T-helper 1 cell treated with Interleukin-12 subunit alpha and Interleukin-12 subunit beta and Interleukin-4 antibody, amounts not matched to agents 30 μg/mL and 1 μg/mL, for 36 hours (primary cell): ENCODE measurements around the gene RALGPS1.

Source experiments
- H3K27ac Mint-ChIP-seq: one replicate; pipeline ENCODE4 v1.8.0; 2021; ENCODE audit warnings: mild to moderate bottlenecking, mixed read lengths
- H3K27me3 Mint-ChIP-seq: one replicate; pipeline ENCODE4 v1.8.0; 2021; ENCODE audit warnings: low read depth, mixed read lengths
- H3K36me3 Mint-ChIP-seq: one replicate; pipeline ENCODE4 v1.8.0; 2021; ENCODE audit warnings: low read depth, mixed read lengths
- H3K4me1 Mint-ChIP-seq: one replicate; pipeline ENCODE4 v1.8.0; 2021; ENCODE audit warnings: low read depth, mixed read lengths
- H3K4me3 Mint-ChIP-seq: one replicate; pipeline ENCODE4 v1.8.0; 2021; ENCODE audit warnings: mild to moderate bottlenecking, moderate library complexity, mixed read lengths
- H3K9me3 Mint-ChIP-seq: one replicate; pipeline ENCODE4 v1.8.0; 2021; ENCODE audit warnings: mixed read lengths

Gene RALGPS1

DNA sequence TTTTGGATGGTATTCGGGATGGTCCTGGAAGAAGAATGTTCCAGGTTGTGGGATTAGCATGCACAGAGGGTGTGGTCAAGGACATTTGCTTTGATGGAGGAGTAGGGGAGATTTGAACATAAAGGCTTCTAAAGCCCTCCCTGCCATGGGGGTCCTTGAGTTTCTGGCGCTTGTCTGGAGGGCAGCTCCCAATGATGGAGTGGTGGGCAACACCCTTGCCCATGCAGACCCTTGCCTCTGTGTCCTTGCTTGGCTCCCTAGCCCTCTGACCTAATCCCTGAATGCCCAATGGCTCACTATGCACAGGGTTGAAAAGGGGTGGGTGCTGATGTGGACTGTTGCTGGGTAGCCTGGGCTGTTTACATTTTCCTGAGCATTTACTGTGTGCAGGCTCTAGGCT is 66.6 kb downstream of the RALGPS1 start:
- H3K9me3 Mint-ChIP-seq = peaks cover 18% of the 10 kb centered on the region
- H3K4me1 Mint-ChIP-seq = peaks cover 36% of the 10 kb centered on the region
- H3K4me3 Mint-ChIP-seq = no peak overlapping the region
- H3K36me3 Mint-ChIP-seq = peaks cover 27% of the 10 kb centered on the region
- H3K27me3 Mint-ChIP-seq = peaks cover 12% of the 10 kb centered on the region
- no peak overlapping the region for H3K27ac Mint-ChIP-seq

DNA sequence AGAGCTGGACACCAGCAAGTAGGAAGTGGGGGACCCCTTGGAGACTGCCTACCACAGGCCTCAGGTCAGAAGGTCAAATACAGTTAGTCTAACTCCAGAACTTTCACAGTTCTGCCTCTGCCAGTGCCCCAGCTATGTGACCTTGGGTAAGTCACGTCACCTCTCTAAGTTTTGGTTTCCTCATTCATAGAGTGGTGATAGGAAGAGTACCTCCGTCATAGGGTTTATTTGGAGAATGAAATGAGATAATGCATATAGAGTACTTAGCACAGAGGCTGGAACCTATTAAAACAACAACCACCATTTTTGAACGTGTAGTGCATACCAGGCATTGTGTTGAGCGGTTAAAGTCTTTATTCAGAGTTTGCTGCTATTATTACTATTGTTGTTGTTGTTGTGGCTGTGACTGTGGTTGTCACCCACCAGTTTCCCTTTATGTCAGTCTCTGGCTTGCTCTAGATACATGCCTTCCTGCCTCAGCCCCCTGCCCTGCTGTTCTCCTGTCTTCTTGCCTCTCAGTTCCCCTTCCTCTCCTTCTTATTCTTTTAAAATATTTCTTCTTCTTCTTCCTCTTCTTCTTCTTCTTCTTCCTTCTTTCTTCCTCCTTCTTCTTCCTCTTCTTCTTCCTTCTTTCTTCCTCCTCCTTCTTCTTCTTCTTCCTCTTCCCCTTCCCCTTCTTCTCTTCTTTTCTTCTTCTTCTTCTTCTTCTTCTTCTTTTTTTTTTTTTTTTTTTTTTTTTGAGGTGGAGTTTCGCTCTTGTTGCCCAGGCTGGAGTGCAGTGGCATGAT is 67.8 kb downstream of the RALGPS1 start:
- Mint-ChIP-seq H3K27me3 (peaks cover 11% of the 10 kb centered on the region), H3K36me3 (peaks cover 31% of the 10 kb centered on the region), H3K27ac (peak overlapping the region; percentile 76), H3K9me3 (peaks cover 18% of the 10 kb centered on the region), H3K4me1 (peaks cover 48% of the 10 kb centered on the region), H3K4me3 (peak overlapping the region; percentile 18)

DNA sequence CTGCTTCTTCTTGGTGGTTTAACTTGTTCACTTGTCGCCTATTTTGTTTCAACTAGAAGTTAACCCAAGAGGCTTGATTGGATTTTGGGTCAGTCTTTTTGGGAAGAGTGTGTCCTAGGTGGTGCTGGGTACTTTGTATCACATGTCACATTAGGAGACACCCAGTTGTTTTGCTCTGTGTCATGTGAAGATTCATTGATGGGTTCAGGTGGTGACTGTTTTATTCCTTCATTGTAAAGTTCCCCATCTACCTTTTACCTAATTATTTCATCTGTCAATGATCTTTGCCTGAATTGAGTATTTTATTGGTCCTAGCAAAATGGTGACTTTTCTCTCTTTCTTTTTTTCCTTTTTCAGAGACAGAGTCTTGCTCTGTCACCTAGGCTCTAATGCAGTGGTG is 69.2 kb downstream of the RALGPS1 start:
- H3K27ac Mint-ChIP-seq = no peak overlapping the region
- peaks cover 62% of the 10 kb centered on the region for H3K4me1 Mint-ChIP-seq
- H3K36me3 Mint-ChIP-seq = peaks cover 40% of the 10 kb centered on the region
- H3K27me3 Mint-ChIP-seq = peaks cover 11% of the 10 kb centered on the region
- H3K9me3 Mint-ChIP-seq = peaks cover 18% of the 10 kb centered on the region
- no peak overlapping the region for H3K4me3 Mint-ChIP-seq

DNA sequence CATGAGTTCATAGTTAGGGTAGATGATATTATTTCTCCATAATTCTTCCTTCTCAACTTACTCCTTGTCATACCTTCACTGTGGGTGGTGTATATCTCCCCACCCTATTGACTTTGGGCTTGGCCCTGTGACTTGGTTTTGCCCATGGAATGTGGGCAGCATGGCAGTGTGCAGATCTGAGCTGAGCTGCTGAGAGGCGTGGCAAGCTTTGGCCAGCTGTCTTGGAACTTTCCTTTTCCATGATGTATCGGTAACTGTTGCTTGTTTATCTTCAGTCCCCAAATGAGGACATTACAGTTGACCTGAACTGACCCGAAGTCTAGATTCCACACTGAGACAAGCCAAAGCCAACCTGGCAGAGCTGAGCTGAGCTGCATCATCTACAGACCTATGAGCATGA is 70.4 kb downstream of the RALGPS1 start:
- Mint-ChIP-seq H3K4me3 (peak overlapping the region; percentile 17), H3K4me1 (peaks cover 66% of the 10 kb centered on the region)

GRCh38 chr9:126985870-126986498 is 71.4 kb downstream of the RALGPS1 start:
- H3K27me3 Mint-ChIP-seq = peaks cover 21% of the 10 kb centered on the region

More for the DNA sequence above, 70.4 kb downstream of the RALGPS1 start:
- Mint-ChIP-seq H3K36me3 (peaks cover 40% of the 10 kb centered on the region), H3K9me3 (peaks cover 18% of the 10 kb centered on the region), H3K27me3 (peaks cover 14% of the 10 kb centered on the region), H3K27ac (peak overlapping the region; percentile 78)

GRCh38 chr9:126986506-126986951 is 71.9 kb downstream of the RALGPS1 start:
- H3K36me3 Mint-ChIP-seq = peaks cover 44% of the 10 kb centered on the region
- peaks cover 24% of the 10 kb centered on the region for H3K27me3 Mint-ChIP-seq
- peak overlapping the region; percentile 69 for H3K4me3 Mint-ChIP-seq
- H3K27ac Mint-ChIP-seq = peak overlapping the region; percentile 90
- peaks cover 17% of the 10 kb centered on the region for H3K9me3 Mint-ChIP-seq
- H3K4me1 Mint-ChIP-seq = peaks cover 64% of the 10 kb centered on the region

More at GRCh38 chr9:126985870-126986498, 71.4 kb downstream of the RALGPS1 start:
- peaks cover 44% of the 10 kb centered on the region for H3K36me3 Mint-ChIP-seq
- peaks cover 66% of the 10 kb centered on the region for H3K4me1 Mint-ChIP-seq
- H3K4me3 Mint-ChIP-seq = peak overlapping the region; percentile 69
- peak overlapping the region; percentile 90 for H3K27ac Mint-ChIP-seq
- H3K9me3 Mint-ChIP-seq = peaks cover 17% of the 10 kb centered on the region

DNA sequence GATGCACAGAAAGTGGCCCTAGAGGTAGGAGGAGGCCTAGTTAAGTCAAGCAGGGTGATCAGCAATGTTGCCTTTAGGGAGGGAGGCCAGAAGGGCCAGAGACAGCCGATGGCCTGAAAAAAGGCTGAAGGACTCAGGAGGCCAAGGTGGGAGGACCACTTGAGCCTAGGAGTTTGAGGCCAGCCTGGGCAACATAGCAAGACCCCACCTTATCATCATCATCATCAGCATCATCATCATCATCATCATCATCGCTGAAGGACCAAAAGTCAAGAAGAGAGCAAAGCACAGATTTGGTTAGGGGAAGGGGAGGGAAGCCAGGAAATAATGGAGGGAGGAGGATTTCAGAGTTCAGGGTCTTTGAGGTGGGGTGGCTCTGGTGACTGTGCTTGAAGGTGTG is 74.3 kb downstream of the RALGPS1 start:
- H3K4me3 Mint-ChIP-seq = no peak overlapping the region
- H3K27me3 Mint-ChIP-seq = peaks cover 38% of the 10 kb centered on the region
- peaks cover 24% of the 10 kb centered on the region for H3K9me3 Mint-ChIP-seq
- H3K27ac Mint-ChIP-seq = peak overlapping the region; percentile 23
- H3K4me1 Mint-ChIP-seq = peaks cover 51% of the 10 kb centered on the region
- H3K36me3 Mint-ChIP-seq = peaks cover 36% of the 10 kb centered on the region

- Mint-ChIP-seq H3K9me3 (peaks cover 28% of the 10 kb centered on the region), H3K36me3 (peaks cover 34% of the 10 kb centered on the region), H3K4me1 (peaks cover 40% of the 10 kb centered on the region), H3K27ac (no peak overlapping the region), H3K4me3 (no peak overlapping the region), H3K27me3 (peaks cover 48% of the 10 kb centered on the region)
Measured at GRCh38 chr9:126989847-126990842, 75.6 kb downstream of the RALGPS1 start.

DNA sequence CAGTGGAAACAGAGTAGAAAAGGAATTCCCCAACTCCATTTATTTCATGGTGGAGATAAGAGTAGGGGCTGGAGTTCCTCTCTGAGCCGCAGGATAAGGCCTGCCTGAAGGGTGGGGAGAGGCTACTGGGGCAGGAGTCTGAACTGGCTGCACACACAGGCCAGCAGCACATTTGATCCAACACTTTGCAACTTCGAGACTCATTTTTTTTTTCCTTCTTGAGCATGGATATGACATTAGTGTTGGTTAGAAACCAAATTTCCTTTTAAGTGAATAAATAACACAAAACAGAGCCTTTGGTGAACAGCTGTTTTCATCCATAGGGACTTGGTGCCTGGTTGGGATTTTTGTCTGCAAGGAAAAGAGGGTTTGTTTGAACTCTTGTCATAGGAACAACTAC is 76.6 kb downstream of the RALGPS1 start:
- Mint-ChIP-seq H3K9me3 (peaks cover 30% of the 10 kb centered on the region), H3K4me3 (no peak overlapping the region), H3K27me3 (peaks cover 53% of the 10 kb centered on the region), H3K36me3 (peaks cover 32% of the 10 kb centered on the region), H3K27ac (no peak overlapping the region), H3K4me1 (peaks cover 32% of the 10 kb centered on the region)

DNA sequence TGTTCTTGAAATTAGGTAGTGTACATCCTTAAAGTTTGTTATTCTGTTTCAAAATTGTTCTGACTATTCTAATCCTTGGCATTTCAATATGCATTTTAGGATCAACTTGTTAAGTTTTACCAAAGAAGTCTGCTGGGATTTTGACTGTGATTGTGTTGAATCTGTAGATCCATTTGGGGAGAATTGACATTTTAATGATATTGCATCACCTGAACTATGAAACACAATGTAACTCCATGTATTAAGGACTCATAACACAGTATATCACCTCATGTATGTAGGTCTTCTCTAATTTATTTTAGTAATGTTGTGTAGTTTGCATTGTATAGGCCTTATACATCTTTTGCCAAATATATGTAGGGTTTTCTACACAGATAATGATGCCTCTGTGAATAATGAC is 77.8 kb downstream of the RALGPS1 start:
- Mint-ChIP-seq H3K4me1 (peaks cover 20% of the 10 kb centered on the region), H3K9me3 (peaks cover 33% of the 10 kb centered on the region), H3K27me3 (peaks cover 62% of the 10 kb centered on the region), H3K27ac (no peak overlapping the region), H3K36me3 (peaks cover 28% of the 10 kb centered on the region), H3K4me3 (no peak overlapping the region)

- Mint-ChIP-seq H3K27me3 (peaks cover 37% of the 10 kb centered on the region), H3K36me3 (peaks cover 8% of the 10 kb centered on the region), H3K9me3 (peaks cover 15% of the 10 kb centered on the region), H3K4me1 (peaks cover 13% of the 10 kb centered on the region), H3K4me3 (no peak overlapping the region), H3K27ac (no peak overlapping the region)
Measured at GRCh38 chr9:126999315-127000068, 84.9 kb downstream of the RALGPS1 start.

DNA sequence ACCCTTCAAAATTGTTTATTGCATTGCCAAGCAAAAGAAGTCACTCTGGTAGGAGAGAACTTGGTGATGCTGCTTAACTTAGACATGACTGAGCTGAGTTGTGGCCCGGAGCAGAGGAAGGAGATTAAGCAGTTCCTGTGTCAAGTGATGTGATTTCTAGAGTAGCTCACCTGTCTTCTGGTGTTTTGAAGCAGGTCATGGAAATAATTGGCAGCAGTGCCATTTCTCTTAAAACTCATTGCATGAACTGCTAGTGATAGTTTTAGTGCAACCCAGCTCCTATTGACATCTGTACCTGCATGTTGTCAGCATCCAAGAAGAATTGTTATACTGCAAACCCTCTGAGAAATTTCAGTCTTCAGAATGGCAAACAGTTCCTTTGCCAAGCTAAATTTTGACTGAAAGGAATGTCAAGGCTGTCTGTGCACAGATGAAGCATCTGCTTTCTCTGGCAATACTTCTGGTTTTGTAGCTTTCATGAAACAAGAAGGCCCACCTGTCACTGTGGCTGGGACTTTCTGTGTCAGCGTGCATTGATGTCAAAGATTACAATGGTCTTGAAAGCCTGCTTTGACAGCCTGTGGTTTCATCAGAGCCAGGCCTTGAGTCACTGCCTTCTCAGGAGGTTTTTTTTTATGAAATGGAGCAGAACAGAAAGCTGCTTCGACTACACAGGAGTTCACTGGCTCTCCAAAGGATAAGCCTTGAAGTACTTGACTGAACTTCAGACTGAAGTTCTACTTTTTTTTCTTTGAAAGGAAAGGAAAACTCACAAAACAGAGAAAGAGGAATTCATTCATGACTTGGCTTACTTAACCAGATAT is 90.6 kb downstream of the RALGPS1 start:
- H3K27ac Mint-ChIP-seq = peak overlapping the region; percentile 88
- H3K4me3 Mint-ChIP-seq = peak overlapping the region; percentile 51
- H3K27me3 Mint-ChIP-seq = peaks cover 6% of the 10 kb centered on the region
- no peaks in the 10 kb centered on the region for H3K9me3 Mint-ChIP-seq
- H3K36me3 Mint-ChIP-seq = peaks cover 5% of the 10 kb centered on the region
- peaks cover 34% of the 10 kb centered on the region for H3K4me1 Mint-ChIP-seq

GRCh38 chr9:127005770-127006314 is 91.3 kb downstream of the RALGPS1 start:
- H3K27ac Mint-ChIP-seq = peak overlapping the region; percentile 88
- H3K36me3 Mint-ChIP-seq = peaks cover 8% of the 10 kb centered on the region
- H3K4me3 Mint-ChIP-seq = peak overlapping the region; percentile 51
- H3K4me1 Mint-ChIP-seq = peaks cover 34% of the 10 kb centered on the region
- H3K27me3 Mint-ChIP-seq = peaks cover 7% of the 10 kb centered on the region
- H3K9me3 Mint-ChIP-seq = no peaks in the 10 kb centered on the region
